Kidney (tissue), 14 donors: ENCODE data around the gene MAP2K2. TPM values are rescaled to one million over a fixed set of nuclear protein-coding genes. Genes with fewer than 3 reads are reported as not detected.

Source experiments
- DNase-seq, 5 donors: peaks; one replicate each; pipeline ENCODE4 v3.0.0-alpha.2; 2013 to 2020
- FAIRE-seq: peaks from 2 replicates; lab custom pipeline; 2012; peaks lifted over from hg19 to GRCh38; lab: Jason Lieb, UNC
- H3K27ac ChIP-seq, 2 donors: one replicate each; pipeline ENCODE4 v1.7.0; 2013; ENCODE audit warnings: low read depth in 2 of 2, low read length in 2 of 2, inconsistent platforms in 1 of 2
- H3K27me3 ChIP-seq: one replicate; pipeline ENCODE4 v1.7.1; 2013; ENCODE audit warnings: low read length, inconsistent platforms; ENCODE audit not compliant: control insufficient read depth, insufficient read depth
- H3K36me3 ChIP-seq, 3 donors: one replicate each; pipeline versions ENCODE4 v1.7.0 to v1.7.1; 2013; ENCODE audit warnings: low read length in 3 of 3, control low read depth in 1 of 3, inconsistent platforms in 1 of 3; ENCODE audit not compliant: insufficient read depth in 3 of 3, control insufficient read depth in 2 of 3
- H3K4me1 ChIP-seq, 3 donors: one replicate each; pipeline versions ENCODE4 v1.7.0 to v1.7.1; 2013; ENCODE audit warnings: low read length in 3 of 3, inconsistent platforms in 1 of 3, low read depth in 1 of 3; ENCODE audit not compliant: control insufficient read depth in 2 of 3, insufficient read depth in 2 of 3
- H3K4me3 ChIP-seq, 3 donors: one replicate each; pipeline versions ENCODE4 v1.7.0 to v1.8.1; 2013; ENCODE audit warnings: low read length in 3 of 3, control low read depth in 1 of 3, inconsistent platforms in 1 of 3
- H3K9ac ChIP-seq, 3 donors: one replicate each; pipeline versions ENCODE4 v1.7.0 to v1.7.1; 2013; ENCODE audit warnings: low read length in 3 of 3, control low read depth in 1 of 3, inconsistent platforms in 1 of 3
- H3K9me3 ChIP-seq, 3 donors: one replicate each; pipeline versions ENCODE4 v1.7.0 to v1.7.1; 2013; ENCODE audit warnings: low read length in 3 of 3, control low read depth in 1 of 3, inconsistent platforms in 1 of 3; ENCODE audit not compliant: control insufficient read depth in 2 of 3, insufficient read depth in 1 of 3
- CTCF ChIP-seq: IDR thresholded peaks from 3 replicates; pipeline ENCODE4 v1.5.1; 2012; ENCODE audit warnings: mild to moderate bottlenecking, moderate library complexity, borderline replicate concordance; ENCODE audit not compliant: insufficient read depth; ENCODE audit errors: extremely low read depth
- intact Hi-C: fragments of 100-400 bp; cut with DNase I; formaldehyde crosslinking; loops from one replicate; pipeline ENCODE4 v1.11.1; 2022
- polyA plus RNA-seq: library from polyadenylated mRNA; stranded (reverse); fragments of 350-450 nt; fragmentation: Illumina TruSeq; extraction: RNeasy Lipid Tissue Mini Kit (QIAGEN cat#74804); gene quantifications from one replicate; pipeline ENCODE4 v1.2.3, GENCODE V29; 2014; ENCODE audit warnings: low read depth, low replicate concordance; ENCODE audit not compliant: insufficient read depth
- total RNA-seq: library from RNA; stranded (reverse); fragmentation: NEBNext Ultra II Directional; extraction: Animal tissue kit (Norgen Biotek cat#: 25700); gene quantifications from one replicate; pipeline ENCODE4 v1.2.1, GENCODE V29; 2021
- donor health status: control.
- donor health status: control.
- donor health status: control.
- donor health status: control.
- donor health status: control.
- donor health status: DM: yes; HTN: yes; CAD: no.
- donor health status: Normal renal cell carcinoma (clear cell type).

The MAP2K2 gene
- total and polyA plus RNA-seq, 2 donors from 2014 or later: 105 to 138 TPM

GRCh38 chr19:4064496-4065260 lies 59.2 kb downstream of the MAP2K2 start:
- H3K36me3 ChIP-seq: no peaks in the 10 kb centered on the region

GRCh38 chr19:4064149-4064495 lies 59.8 kb downstream of the MAP2K2 start:
- peak overlapping the region; percentile 95 to 96 for H3K27ac ChIP-seq
- peak overlapping the region; percentile 6 to 69 (median 64) for H3K4me3 ChIP-seq
- intact Hi-C loops: no loop called here
- H3K9me3 ChIP-seq: no peaks in the 10 kb centered on the region
- no peaks in the 10 kb centered on the region for H3K36me3 ChIP-seq
- no peak for TF ChIP-seq CTCF
- DNase-seq: peak in 2 of 5 donors; percentile 53 to 61
- H3K9ac ChIP-seq: peak overlapping the region in 2 of 3 donors; percentile 69 to 77
- no peak for FAIRE-seq
- peaks cover 0 to 40% (median 27%) of the 10 kb centered on the region in 3 donors for H3K4me1 ChIP-seq
- no peaks in the 10 kb centered on the region for H3K27me3 ChIP-seq

More at GRCh38 chr19:4064496-4065260, 59.2 kb downstream of the MAP2K2 start:
- no peak for TF ChIP-seq CTCF
- Histone ChIP-seq H3K9ac (peak overlapping the region in 2 of 3 donors; percentile 60 to 77), H3K4me3 (peak overlapping the region in 2 of 3 donors; percentile 64 to 69), H3K27ac (peak overlapping the region; percentile 95 to 96), H3K27me3 (no peaks in the 10 kb centered on the region), H3K9me3 (no peaks in the 10 kb centered on the region), H3K4me1 (peaks cover 0 to 37% (median 27%) of the 10 kb centered on the region in 3 donors)
- FAIRE-seq: no peak
- peak in 3 of 5 donors; percentile 74 to 91 (median 87) for DNase-seq
- intact Hi-C loops: no loop called here

GRCh38 chr19:4063369-4064148 lies 60.4 kb downstream of the MAP2K2 start:
- no peaks in the 10 kb centered on the region for H3K9me3 ChIP-seq
- peaks cover 0 to 45% (median 27%) of the 10 kb centered on the region in 3 donors for H3K4me1 ChIP-seq
- peak overlapping the region in 2 of 3 donors; percentile 69 to 77 for H3K9ac ChIP-seq
- peak overlapping the region in 2 of 3 donors; percentile 64 to 69 for H3K4me3 ChIP-seq
- intact Hi-C loops: no loop called here
- TF ChIP-seq CTCF: no peak
- no peaks in the 10 kb centered on the region for H3K27me3 ChIP-seq
- no peaks in the 10 kb centered on the region for H3K36me3 ChIP-seq
- H3K27ac ChIP-seq: peak overlapping the region; percentile 95 to 96
- peak in 2 of 5 donors; percentile 68 to 80 for DNase-seq
- no peak for FAIRE-seq
